ENCODE results near the gene NABP1. TPM values are rescaled to one million over a fixed set of nuclear protein-coding genes. Genes with fewer than 3 reads are reported as not detected.

NABP1 gene
- polyA plus RNA-seq, 1 donor (not counting 4 experiments of a cell fraction or from before 2014, with no cell fraction given) = 29.3 TPM

DNA sequence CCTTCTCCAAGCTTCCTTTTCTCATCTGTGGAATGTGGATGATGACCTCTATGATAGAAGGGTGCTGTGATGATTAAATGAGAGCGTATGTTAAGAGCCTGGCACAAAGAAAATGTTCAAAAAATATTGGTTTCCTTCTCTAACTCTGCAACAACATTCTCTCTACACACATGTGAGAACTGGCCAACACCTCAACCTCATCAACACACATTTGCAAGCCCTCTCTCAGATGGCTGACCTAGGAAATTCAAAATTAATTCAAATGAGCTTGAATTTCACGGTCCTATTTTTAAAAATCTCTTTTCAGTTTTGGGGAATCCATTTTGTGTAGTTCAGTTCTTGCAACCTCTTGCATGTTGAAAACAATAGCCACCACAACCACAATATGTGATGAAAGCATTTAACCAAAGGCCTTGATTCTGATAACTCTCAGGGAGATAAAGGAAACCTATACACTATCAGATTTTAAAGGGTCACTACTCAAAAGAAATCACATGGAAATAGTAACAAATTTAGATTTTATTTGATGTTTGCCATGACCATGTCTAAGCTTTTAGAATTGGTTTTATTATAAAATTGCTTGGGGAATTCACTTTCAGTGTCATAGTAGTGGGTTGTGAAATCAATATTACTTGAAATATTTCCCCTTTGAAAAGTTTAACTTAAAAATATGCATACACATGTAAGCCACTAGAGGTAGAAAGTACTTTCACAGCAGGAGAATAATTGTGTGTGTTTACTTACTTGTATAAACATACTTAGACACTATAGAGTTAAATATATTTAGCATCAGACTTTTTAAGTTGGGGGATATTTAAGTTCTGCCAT, 16.6 kb upstream of the NABP1 start:
- no peak overlapping the region for H3K27ac ChIP-seq (ENCODE audit: control insufficient read depth, insufficient read depth, low read length)
- DNase-seq (ENCODE audit: low read depth, low spot score) (no peak), FAIRE-seq (no peak)
- no peaks in the 10 kb centered on the region for H4K20me1 ChIP-seq (ENCODE audit: control insufficient read depth, extremely low read depth, insufficient read depth, low read length)
- TF ChIP-seq, protein P1, sequence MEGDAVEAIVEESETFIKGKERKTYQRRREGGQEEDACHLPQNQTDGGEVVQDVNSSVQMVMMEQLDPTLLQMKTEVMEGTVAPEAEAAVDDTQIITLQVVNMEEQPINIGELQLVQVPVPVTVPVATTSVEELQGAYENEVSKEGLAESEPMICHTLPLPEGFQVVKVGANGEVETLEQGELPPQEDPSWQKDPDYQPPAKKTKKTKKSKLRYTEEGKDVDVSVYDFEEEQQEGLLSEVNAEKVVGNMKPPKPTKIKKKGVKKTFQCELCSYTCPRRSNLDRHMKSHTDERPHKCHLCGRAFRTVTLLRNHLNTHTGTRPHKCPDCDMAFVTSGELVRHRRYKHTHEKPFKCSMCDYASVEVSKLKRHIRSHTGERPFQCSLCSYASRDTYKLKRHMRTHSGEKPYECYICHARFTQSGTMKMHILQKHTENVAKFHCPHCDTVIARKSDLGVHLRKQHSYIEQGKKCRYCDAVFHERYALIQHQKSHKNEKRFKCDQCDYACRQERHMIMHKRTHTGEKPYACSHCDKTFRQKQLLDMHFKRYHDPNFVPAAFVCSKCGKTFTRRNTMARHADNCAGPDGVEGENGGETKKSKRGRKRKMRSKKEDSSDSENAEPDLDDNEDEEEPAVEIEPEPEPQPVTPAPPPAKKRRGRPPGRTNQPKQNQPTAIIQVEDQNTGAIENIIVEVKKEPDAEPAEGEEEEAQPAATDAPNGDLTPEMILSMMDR (optimal IDR thresholded peaks at IDR 0.05 in 1 of 3, IDR thresholded peaks at IDR 0.05 in 1 of 3, conservative IDR thresholded peaks at IDR 0.05 in 1 of 3; ENCODE audit: extremely low read depth in 1 of 3, insufficient read depth in 2 of 3, low read length in 3 of 3) = no peak
- no peak for TF ChIP-seq EZH2 (IDR thresholded peaks at IDR 0.05; ENCODE audit: low read length)
- H3K4me2 ChIP-seq (ENCODE audit: control insufficient read depth, extremely low read depth, insufficient read depth, low read depth, low read length) = no peak overlapping the region
- no peaks in the 10 kb centered on the region for H3K79me2 ChIP-seq (ENCODE audit: control insufficient read depth, insufficient read depth, low read length)
- no peak overlapping the region for H3K9ac ChIP-seq (ENCODE audit: control insufficient read depth, extremely low read depth, insufficient read depth, low read length)
- H3K36me3 ChIP-seq (ENCODE audit: control insufficient read depth in 2 of 2, extremely low read depth in 1 of 2, insufficient read depth in 2 of 2, low read length in 2 of 2) = no peaks in the 10 kb centered on the region
- H2AFZ ChIP-seq (ENCODE audit: control insufficient read depth, low read length) = no peak overlapping the region
- no peaks in the 10 kb centered on the region for H3K27me3 ChIP-seq (ENCODE audit: control insufficient read depth, extremely low read depth, insufficient read depth, low read length)
- no peak overlapping the region for H3K4me3 ChIP-seq (ENCODE audit: control insufficient read depth in 2 of 3, extremely low read depth in 1 of 3, insufficient read depth in 2 of 3, low read depth in 1 of 3, low read length in 3 of 3)
- dilution Hi-C loops (cut with MboI; ENCODE audit: extremely low pct_ligation_motif_present, low sequenced_read_pairs) = no loop called here
- no peaks in the 10 kb centered on the region for H3K9me3 ChIP-seq (ENCODE audit: control insufficient read depth, low read depth, low read length)
- peaks cover 22% of the 10 kb centered on the region for H3K4me1 ChIP-seq (ENCODE audit: control insufficient read depth, extremely low read depth, insufficient read depth, low read length)
- H3K9me1 ChIP-seq (ENCODE audit: control insufficient read depth, extremely low read depth, insufficient read depth, low read length) = no peaks in the 10 kb centered on the region

DNA sequence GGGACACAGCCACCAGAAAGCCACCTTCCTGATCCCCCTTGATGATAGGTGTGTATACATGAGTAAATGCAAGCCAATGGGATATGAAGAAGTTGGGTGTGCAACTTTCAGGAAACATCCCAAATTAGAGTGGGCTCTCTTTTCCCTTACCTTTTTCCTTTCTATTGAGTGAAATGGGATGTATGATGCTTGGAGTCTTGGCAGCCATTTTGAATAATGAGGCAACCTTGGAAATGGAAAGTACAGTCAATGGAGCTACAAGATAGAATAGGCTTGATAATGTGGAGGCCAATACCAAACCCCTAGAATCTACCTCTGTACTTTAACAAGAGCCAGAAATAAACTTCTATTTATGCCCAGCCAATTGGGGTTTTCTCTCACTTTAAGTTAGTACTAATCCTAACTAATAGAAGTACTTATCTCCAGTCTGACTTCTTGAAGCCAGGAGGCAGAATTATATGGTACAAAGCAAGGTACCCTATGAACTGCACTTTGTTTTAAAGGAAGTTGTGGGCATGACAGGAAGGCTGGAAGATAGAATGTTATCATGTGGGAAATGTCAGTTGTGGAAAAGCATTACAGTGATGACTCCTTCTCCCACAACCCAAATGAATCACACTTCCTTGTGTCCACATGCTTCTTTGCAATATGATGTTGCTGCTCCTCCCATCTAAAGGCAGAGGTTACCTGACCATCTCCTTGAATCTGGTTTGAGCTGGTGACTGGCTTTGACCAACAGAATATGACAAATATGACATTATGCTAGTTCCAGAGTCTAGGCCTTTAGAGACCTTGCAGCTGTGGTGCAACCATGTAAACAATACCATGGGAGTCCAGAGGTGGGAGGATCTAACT, 12.9 kb upstream of the NABP1 start:
- Histone ChIP-seq H3K9me1 (ENCODE audit: control insufficient read depth, extremely low read depth, insufficient read depth, low read length) (no peaks in the 10 kb centered on the region), H4K20me1 (ENCODE audit: control insufficient read depth, extremely low read depth, insufficient read depth, low read length) (no peaks in the 10 kb centered on the region), H3K4me2 (ENCODE audit: control insufficient read depth, extremely low read depth, insufficient read depth, low read depth, low read length) (peak overlapping the region; percentile 2), H3K9ac (ENCODE audit: control insufficient read depth, extremely low read depth, insufficient read depth, low read length) (no peak overlapping the region), H3K36me3 (ENCODE audit: control insufficient read depth in 2 of 2, extremely low read depth in 1 of 2, insufficient read depth in 2 of 2, low read length in 2 of 2) (no peaks in the 10 kb centered on the region), H3K27me3 (ENCODE audit: control insufficient read depth, extremely low read depth, insufficient read depth, low read length) (no peaks in the 10 kb centered on the region), H3K79me2 (ENCODE audit: control insufficient read depth, insufficient read depth, low read length) (no peaks in the 10 kb centered on the region), H3K4me1 (ENCODE audit: control insufficient read depth, extremely low read depth, insufficient read depth, low read length) (peaks cover 9% of the 10 kb centered on the region), H2AFZ (ENCODE audit: control insufficient read depth, low read length) (peak overlapping the region; percentile 59), H3K27ac (ENCODE audit: control insufficient read depth, insufficient read depth, low read length) (no peak overlapping the region), H3K9me3 (ENCODE audit: control insufficient read depth, low read depth, low read length) (no peaks in the 10 kb centered on the region), H3K4me3 (ENCODE audit: control insufficient read depth in 2 of 3, extremely low read depth in 1 of 3, insufficient read depth in 2 of 3, low read depth in 1 of 3, low read length in 3 of 3) (no peak overlapping the region)
- dilution Hi-C loops (cut with MboI; ENCODE audit: extremely low pct_ligation_motif_present, low sequenced_read_pairs) = no loop called here
- TF ChIP-seq EZH2 (IDR thresholded peaks at IDR 0.05; ENCODE audit: low read length) = no peak
- TF ChIP-seq, protein P1 (optimal IDR thresholded peaks at IDR 0.05 in 1 of 3, IDR thresholded peaks at IDR 0.05 in 1 of 3, conservative IDR thresholded peaks at IDR 0.05 in 1 of 3; ENCODE audit: extremely low read depth in 1 of 3, insufficient read depth in 2 of 3, low read length in 3 of 3) = no peak
- FAIRE-seq (peak; percentile 98), DNase-seq (ENCODE audit: low read depth, low spot score) (no peak)

Data from keratinocyte (primary cell).